ENCODE data around the gene EQTN.
A peak's percentile ranks its signal among the peaks of the same experiment; 100 is the strongest.

GRCh38 chr9:27276193-27277030, 20.5 kb downstream of the EQTN start:
- TF ChIP-seq POLR2A (IDR thresholded peaks at IDR 0.05) (no peak), CTCF (IDR thresholded peaks at IDR 0.05) (peak; percentile 44 to 61)

Measured in suprapubic skin (tissue), 3 donors.